ENCODE results near the gene COL7A1. TPM values are rescaled to one million over a fixed set of nuclear protein-coding genes. Genes with fewer than 3 reads are reported as not detected.

COL7A1 gene
- total and polyA plus RNA-seq, 8 donors, result 0.41 to 12.6 (median 1.2) TPM

- TF ChIP-seq, protein P1, sequence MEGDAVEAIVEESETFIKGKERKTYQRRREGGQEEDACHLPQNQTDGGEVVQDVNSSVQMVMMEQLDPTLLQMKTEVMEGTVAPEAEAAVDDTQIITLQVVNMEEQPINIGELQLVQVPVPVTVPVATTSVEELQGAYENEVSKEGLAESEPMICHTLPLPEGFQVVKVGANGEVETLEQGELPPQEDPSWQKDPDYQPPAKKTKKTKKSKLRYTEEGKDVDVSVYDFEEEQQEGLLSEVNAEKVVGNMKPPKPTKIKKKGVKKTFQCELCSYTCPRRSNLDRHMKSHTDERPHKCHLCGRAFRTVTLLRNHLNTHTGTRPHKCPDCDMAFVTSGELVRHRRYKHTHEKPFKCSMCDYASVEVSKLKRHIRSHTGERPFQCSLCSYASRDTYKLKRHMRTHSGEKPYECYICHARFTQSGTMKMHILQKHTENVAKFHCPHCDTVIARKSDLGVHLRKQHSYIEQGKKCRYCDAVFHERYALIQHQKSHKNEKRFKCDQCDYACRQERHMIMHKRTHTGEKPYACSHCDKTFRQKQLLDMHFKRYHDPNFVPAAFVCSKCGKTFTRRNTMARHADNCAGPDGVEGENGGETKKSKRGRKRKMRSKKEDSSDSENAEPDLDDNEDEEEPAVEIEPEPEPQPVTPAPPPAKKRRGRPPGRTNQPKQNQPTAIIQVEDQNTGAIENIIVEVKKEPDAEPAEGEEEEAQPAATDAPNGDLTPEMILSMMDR (IDR thresholded peaks at IDR 0.05), result no peak
- DNase-seq (peak in 1 of 6 donors; percentile 45), ATAC-seq (peak in 2 of 4 donors; percentile 7 to 8), FAIRE-seq (no peak)
- H3K9me3 ChIP-seq, result no peaks in the 10 kb centered on the region
- 64 to 65% methylated on average over 7 to 8 of the region's 8 CpGs for WGBS, 2 donors
- no peaks in the 10 kb centered on the region for H3K4me1 ChIP-seq
- H3K36me3 ChIP-seq, result peaks cover 3 to 33% (median 23%) of the 10 kb centered on the region in 3 donors
- intact Hi-C loops (cut with DNase I), result no loop called here
- no peak overlapping the region for H3K4me3 ChIP-seq
- H3K27me3 ChIP-seq, result no peaks in the 10 kb centered on the region
- H3K27ac ChIP-seq, result no peak overlapping the region
Observed at GRCh38 chr3:48596676-48597407, 1.7 kb upstream of the COL7A1 start.

DNA sequence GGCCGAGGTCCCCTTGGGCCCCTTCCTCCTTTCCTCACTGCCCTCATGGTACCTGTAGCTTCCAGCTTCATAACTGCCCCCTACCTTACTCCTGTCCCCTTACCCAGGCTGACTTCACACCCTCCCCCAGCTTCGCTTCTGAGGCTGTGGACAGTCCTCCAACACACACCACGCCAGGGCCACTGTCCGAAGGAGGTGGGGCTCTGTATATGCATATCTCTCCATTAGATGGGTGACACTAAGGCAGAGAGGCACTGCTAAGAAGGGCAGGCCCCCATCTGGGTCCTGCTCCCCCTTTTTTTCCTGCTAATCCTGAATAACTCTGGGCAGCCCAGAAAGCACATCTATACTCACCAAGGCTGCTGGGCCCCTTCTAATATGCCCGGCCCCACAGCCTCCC is 1.0 kb upstream of the COL7A1 start:
- ATAC-seq (no peak), FAIRE-seq (no peak)
- intact Hi-C loops (cut with DNase I), result no loop called here

GRCh38 chr3:48595526-48596121 is 495 bp upstream of the COL7A1 start:
- TF ChIP-seq, protein P1 (IDR thresholded peaks at IDR 0.05), result no peak
- no peak for FAIRE-seq
- Histone ChIP-seq H3K27me3 (no peaks in the 10 kb centered on the region), H3K4me1 (no peaks in the 10 kb centered on the region), H3K27ac (no peak overlapping the region), H3K9me3 (no peaks in the 10 kb centered on the region), H3K36me3 (peaks cover 0 to 21% (median 15%) of the 10 kb centered on the region in 3 donors), H3K4me3 (no peak overlapping the region)
- peak in 2 of 4 donors; percentile 6 to 28 for ATAC-seq
- WGBS, 2 donors, result 22 to 25% methylated on average over 9 to 10 of the region's 10 CpGs
- intact Hi-C loops (cut with DNase I), result no loop called here
- peak in 3 of 6 donors; percentile 20 to 61 (median 61) for DNase-seq

More for the DNA sequence above, 1.0 kb upstream of the COL7A1 start:
- peak in 1 of 6 donors; percentile 38 for DNase-seq
- Histone ChIP-seq H3K27ac (no peak overlapping the region), H3K4me1 (no peaks in the 10 kb centered on the region), H3K4me3 (no peak overlapping the region), H3K9me3 (no peaks in the 10 kb centered on the region), H3K36me3 (peaks cover 3 to 27% (median 20%) of the 10 kb centered on the region in 3 donors), H3K27me3 (no peaks in the 10 kb centered on the region)
- TF ChIP-seq, protein P1 (IDR thresholded peaks at IDR 0.05), result no peak
- WGBS, 2 donors, result 61 to 62% methylated on average over 5 of the region's 5 CpGs

DNA sequence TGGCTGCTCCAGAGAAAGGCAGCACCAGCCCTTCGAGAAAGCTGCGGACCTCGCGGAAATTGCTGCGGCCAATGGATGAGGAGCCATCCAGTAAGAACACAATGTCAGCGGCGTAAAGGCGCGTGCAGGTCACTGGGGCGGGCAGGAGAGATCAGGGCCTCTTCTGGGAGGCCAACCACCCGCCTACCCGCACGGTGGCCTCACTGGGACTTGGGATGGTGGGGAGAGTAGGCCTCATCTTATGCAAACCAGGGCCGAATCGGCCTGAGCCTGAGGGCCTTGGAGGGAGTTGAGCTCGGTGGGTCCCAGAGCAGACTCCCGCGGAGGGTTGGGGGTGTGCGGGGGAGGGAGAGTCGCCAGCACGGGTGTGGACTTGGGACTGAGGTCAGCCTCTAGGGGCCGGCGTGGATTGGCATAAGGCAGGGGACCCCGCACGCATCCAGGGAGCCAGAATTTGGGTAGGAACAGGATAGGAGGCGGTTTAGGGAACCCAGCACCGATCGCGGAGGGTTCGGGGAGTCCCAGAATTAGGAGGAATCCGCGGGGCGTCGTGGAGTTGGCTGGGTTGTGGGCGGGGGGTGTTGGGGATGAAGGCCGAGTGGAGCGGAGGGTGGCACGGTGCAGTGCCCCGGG is 596 bp downstream of the COL7A1 start:
- peak in 1 of 6 donors; percentile 63 for DNase-seq
- intact Hi-C loops (cut with DNase I), result no loop called here
- 35 to 41% methylated on average over 32 to 39 of the region's 39 CpGs for WGBS, 2 donors
- no peak overlapping the region for H3K27ac ChIP-seq
- FAIRE-seq, result no peak
- no peak for ATAC-seq
- H3K4me3 ChIP-seq, result peak overlapping the region in 1 of 4 donors; percentile 17
- no peaks in the 10 kb centered on the region for H3K4me1 ChIP-seq
- no peaks in the 10 kb centered on the region for H3K9me3 ChIP-seq
- no peaks in the 10 kb centered on the region for H3K27me3 ChIP-seq
- H3K36me3 ChIP-seq, result peaks cover 0 to 10% (median 4%) of the 10 kb centered on the region in 3 donors
- TF ChIP-seq, protein P1 (IDR thresholded peaks at IDR 0.05), result no peak

Data from pancreas (tissue), 10 donors.